ENCODE data around the gene WDR72.

Gene WDR72

DNA sequence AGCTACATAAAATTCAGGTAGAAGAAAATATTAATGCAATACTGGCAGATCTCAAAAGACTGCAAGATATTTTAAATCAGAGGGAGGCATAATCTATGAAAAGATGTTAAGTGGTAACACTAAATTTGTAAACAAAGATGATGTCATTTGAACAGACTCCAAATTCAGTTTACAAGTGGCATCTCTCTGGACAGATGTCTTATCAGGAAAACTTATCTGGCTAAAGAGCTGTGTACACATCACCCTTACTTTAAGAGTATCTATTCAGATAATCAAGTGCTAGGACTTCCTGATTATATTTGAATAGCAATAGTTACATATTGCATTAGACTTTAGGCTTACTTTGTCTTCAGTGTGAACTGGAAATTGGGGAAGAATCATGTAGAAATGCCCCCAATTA, 231.5 kb downstream of the WDR72 start:
- DNase-seq, result no peak

DNA sequence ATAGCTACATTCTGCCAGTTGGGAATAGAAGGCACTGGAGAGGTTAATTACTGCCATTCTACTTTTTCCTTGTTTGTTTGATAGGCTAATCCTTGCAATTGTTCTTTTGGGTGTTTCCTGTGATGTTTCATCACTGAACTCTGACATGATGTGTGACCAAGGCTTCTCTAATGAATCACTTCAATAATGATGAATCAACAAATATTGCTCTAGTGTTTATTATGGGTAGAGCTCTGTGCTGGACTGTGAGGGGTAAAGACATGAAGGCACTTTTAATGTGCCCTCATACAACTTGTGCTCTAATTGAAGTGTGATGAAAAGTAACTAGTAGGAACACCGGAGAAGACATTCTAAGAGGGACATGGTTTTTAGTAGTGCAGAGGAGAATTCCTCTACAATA, 233.6 kb downstream of the WDR72 start:
- DNase-seq, result no peak

DNA sequence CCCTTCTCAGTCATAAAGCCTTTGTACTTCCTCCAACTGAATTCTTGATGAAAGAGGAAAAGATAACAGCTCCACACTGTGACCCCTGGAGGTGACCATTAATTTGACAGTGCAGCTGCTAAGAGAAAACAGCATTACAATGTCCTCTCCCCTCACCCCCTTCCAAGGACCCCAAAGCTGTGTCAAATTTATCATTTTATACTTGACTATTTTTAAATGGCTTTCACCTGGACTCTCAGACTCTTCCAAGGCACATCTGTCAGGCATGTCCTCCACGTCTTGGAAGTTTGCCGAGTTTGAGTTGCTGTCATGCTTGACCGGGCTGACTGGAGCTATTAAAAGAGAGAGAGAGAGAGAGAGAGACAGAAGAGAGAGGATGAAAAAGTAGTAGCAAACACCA, 236.5 kb downstream of the WDR72 start:
- peak; percentile 85 for DNase-seq

DNA sequence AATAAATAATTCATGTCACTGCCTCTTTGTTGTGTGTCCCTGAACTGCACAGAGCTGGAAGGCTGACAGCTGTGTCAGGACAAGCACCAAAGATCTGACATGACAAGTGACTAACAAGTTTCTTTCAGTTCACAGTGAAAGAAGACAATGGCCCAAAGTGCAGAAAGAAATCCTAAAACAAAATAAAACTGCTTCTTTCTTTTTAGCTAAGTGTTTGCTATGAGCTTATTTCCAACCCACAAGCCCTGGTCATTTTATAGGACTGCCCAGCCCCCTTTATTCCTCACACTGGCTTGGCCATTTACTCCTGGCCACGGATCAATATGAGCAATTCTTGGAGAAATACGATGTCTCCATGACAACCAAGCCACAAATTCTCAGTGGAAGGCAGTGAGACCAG, 238.5 kb downstream of the WDR72 start:
- DNase-seq, result peak; percentile 94

DNA sequence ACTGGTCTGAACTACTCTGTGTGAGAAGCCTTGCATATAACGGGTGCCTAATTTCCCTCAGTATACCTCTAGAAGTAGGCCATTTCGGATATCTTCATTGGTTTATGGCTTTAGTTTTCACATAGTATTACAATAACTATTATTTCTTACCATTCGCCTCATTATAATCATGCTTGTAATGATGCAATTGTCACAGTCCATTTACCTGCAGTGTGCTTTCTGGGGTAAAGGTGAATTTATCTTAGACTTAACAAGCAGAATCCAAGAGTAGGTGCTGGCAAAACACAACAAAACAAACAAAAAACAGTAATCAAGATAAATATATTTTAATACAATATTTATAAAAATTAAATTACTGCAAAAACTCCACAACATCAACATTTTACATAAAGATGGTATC, 246.0 kb downstream of the WDR72 start:
- DNase-seq, result no peak

DNA sequence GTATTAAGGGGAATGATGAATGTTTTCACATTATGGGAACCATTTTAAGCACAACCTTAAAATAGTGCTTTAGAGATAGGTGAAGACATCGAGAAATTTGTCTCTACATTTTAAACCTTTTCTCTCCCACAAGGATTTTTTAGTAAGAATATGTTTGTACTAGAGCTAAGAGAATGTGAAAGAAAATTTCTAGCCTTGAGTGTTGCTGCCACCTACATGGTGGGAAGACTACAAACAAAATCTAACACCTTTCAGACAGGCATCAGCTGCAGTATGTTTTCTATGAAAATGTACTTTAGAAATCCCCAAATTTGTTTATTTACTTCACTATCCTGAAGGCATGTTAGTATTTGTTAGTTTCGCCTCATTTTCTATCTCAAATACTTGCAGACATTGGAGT, 247.4 kb downstream of the WDR72 start:
- peak; percentile 50 for DNase-seq

DNA sequence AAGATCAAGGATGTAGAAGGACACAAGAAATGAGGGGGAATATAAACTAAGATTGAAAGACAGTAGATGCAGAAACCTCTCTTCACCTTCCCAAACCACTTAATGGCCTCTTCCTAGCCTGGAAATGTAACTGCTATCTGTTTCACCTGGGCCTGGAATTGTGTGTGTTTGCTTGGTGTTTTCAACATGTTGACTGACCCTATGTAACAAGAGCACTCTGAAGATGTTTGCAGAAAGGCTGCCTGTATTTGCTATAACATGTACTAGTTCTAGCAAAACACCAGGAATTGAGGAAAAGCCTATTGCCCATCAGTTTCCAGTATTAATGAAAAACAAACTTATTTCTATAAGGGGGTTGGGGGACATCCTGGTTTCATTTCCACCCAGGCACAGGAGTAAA, 248.3 kb downstream of the WDR72 start:
- no peak for DNase-seq

DNA sequence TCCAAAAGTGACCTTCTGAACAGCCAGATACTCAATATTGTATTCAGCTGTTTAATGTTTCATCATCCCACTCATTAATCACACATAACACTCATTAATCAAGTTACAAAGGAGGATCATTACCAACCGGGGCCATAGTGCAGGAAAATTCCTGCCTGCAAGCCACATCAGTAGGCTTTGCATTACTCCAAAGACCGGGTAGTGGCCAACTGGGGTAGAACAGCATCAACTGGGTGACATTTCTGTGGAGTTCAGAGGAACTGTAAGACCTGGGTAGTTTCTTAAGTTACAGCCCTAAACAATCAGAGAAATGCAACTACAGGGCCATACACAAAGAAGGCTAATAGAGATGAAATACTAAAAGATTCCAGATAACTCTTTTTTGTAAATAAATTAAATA, 253.1 kb downstream of the WDR72 start:
- DNase-seq, result no peak

DNA sequence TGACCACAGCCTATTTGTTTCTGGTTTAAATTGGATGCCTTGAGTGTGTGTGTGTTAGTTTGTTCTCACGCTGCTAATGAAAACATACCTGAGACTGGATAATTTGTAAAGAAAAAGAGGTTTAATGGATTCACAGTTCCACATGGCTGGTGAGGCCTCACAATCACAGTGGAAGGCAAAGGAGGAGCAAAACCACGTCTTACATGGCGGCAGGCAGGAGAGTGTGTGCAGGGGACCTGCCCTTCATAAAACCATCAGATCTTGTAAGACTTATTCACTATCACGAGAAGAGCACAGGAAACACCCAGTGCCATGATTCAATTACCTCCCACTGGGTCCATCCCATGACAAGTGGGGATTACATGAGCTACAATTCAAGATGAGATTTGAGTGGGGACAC, 260.5 kb downstream of the WDR72 start:
- DNase-seq, result no peak

DNA sequence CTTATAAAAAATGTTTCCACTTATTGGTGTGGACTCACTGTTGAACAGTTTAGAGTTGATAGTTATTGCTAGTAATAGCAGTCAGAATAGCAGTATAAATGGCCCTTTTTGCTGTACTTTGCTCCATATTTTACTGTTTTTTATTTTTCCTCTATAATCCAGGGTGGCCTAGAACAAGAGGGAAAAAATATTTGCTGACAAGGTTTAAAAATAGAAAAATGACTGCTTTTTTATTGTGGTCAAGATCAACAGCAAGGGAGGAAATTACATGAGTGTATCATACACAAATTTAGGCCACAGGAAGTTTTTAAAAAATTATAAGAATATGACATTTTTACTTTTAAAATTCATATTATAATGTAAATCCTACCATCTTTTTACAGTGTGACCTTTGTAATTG, 269.1 kb downstream of the WDR72 start:
- no peak for DNase-seq

DNA sequence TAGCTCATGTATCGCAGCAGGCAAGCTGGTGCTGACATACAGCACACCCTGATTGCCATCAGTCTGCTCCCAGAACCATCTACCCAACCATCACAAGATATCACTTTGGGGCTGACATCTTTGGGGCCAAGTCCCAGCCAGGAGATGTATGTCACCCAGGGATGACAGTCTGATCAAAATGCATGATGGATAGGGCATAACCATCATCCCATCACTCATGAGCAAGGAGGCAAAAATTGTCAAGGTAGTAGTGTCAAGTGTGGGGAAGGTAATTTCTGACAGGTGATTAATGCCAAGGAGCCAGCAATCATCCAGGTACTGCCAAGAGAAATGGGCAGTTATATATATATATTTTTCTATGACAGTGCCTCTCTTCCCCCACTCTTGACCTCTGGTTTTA, 277.4 kb downstream of the WDR72 start:
- no peak for DNase-seq

DNA sequence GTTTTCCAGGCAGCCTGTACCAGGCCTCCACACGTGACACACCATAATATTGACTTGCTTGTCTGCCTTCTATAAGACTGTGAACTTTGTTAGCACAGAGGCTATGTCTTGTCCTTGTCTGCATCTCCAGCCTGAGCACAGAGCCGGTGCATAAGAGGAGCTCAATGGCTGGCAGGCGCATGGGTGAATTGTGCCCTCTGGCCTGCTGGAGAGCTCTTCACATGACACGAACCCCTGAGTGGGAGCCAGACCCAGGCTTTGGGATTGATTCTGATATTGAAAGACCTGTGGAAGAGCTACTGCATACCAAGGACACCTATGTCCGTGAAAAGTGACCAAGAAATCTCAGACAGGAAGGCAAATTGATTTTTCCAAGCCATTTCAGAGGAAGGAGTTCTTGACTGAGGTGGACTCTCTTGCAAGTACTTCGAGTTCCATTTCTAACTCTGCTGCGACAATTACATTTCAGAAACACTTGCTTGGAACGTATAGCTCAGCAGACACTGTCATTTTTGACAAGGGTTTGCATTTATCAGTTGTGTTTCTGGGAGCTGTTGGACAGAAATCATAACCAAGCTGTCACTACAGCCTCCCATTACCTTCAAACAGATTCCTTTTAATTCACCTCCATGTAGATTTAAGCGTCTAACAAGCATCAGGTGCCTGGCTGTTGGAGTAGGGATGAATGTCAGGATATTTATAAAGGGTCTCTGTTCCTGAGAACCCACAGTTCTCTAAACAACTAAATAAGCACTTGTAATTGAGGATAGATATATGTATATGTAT, 281.3 kb downstream of the WDR72 start:
- no peak for DNase-seq

DNA sequence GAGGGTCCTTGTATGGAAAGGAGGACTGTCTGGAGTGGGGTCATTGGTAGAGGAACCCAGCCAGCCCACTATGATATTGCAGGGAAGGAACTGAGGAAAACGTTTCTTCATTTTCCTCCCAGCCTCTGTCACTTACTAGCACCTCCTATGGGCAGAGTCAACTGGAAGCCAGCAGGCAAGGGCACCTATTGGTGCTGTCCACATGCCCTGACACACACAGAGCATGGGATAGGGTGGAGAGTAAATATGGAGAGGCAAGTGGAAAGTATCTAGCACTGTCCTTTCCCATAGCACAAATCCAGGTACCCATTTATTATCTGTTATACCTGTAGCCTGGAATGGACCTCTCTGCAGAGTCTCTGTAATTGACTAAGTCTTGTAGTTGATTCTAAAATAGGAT, 285.6 kb downstream of the WDR72 start:
- DNase-seq, result no peak

DNA sequence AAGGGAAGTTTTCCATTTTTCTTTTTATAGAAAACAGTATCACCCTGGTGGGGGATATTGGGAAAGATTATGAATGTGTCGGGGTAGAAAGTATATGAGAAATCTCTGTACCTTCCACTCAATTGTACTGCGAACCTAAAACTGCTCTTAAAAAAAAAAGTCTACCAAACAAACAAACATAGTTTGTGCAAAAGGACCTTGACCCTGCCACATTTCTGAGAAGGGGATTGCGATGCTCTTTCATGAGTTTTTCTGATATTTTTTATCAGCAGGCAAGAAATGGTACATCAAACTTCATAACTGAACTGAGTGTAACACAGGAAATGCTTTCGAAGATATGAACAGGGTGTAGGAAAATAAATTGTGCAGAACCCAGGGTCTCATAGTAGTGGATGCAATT, 286.0 kb downstream of the WDR72 start:
- DNase-seq, result no peak

DNA sequence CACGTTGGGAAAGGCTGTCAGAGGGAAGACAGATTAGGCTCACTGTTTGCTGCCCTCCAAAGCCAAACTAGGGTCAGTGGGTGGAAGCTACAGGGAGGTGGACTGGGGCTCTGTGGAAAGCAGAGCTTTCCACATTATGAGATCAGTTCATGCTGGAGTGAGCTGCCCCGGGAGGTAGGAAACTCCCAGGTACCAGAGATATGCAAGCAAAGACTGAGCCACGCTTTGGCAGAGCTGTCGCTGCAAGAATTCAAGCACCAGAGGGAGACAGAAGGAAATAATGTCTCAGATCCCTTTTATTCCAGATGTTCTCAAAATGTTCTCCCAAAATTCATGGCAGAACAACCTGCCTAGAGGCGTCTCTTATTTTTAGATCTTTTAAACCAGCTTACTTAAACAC, 286.6 kb downstream of the WDR72 start:
- no peak for DNase-seq

DNA sequence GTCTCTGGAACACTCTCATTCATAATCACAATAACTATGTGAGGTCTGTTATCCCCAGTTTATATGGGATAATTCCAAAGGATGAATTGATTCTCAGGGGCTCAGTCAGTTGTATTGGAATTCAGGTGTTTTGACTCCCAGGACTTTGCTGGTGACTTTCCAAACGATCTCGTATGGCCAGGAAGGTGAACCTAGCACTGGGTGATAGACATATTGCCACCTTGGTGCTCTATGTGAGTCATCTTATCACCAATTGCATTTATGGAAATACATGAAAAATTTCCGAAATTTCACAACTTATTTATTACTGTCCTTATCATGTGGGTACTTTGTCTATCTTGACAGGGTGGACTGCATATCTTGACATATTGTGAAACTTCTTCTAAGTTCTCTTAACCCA, 287.3 kb downstream of the WDR72 start:
- DNase-seq, result no peak

DNA sequence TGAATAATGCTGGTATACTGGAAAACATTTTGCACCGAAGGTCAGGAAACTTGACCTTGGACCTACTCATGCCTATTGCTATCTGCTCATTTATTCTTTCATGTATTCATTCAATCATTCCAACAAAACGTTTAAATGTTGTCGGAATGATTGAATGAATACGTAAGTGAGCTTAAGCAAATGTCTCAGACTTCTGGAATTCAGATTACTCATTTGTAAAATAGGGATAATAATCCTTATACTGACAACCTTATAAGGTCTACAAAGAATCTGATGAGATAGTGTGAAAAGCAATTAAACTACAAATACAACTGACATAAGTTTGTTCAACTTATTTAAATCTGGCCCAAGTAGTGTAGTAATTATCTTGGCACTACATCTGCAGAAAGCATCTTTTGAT, 288.7 kb downstream of the WDR72 start:
- no peak for DNase-seq

DNA sequence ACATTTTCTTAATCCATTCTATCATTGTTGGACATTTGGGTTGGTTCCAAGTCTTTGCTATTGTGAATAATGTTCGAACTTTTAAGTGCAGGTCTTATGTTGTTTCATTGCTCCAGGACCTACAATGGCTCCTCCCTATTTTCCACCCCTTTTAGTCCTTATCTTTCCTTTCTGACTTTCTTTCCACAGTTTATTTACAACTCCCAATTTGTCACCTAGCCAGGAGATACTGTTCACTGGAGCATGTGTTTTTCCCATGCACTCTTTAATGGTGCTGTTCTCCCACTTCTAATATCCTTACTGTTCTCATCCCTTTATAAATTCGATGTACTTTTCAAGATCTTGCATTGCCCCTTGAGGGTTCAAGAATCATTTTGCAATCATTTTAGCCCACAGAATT, 290.0 kb downstream of the WDR72 start:
- DNase-seq, result no peak
